Measurements from ENCODE around the gene CLCN5.

DNA sequence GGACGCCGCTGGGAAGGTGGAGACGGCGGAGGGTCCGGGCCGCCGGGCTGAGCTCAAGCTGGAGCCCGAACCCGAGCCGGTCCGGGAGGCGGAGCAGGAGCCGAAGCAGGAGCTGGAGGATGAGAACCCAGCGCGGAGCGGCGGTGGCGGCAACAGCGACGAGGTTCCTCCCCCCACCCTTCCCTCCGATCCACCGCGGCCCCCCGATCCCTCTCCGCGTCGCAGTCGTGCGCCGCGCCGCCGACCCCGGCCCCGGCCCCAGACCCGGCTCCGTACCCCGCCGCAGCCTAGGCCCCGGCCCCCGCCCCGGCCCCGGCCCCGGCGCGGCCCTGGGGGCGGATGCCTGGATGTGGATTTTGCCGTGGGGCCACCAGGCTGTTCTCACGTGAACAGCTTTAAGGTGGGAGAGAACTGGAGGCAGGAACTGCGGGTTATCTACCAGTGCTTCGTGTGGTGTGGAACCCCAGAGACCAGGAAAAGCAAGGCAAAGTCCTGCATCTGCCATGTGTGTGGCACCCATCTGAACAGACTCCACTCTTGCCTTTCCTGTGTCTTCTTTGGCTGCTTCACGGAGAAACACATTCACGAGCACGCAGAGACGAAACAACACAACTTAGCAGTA is 42.6 kb upstream of the CLCN5 start:
- TF ChIP-seq, protein P1, sequence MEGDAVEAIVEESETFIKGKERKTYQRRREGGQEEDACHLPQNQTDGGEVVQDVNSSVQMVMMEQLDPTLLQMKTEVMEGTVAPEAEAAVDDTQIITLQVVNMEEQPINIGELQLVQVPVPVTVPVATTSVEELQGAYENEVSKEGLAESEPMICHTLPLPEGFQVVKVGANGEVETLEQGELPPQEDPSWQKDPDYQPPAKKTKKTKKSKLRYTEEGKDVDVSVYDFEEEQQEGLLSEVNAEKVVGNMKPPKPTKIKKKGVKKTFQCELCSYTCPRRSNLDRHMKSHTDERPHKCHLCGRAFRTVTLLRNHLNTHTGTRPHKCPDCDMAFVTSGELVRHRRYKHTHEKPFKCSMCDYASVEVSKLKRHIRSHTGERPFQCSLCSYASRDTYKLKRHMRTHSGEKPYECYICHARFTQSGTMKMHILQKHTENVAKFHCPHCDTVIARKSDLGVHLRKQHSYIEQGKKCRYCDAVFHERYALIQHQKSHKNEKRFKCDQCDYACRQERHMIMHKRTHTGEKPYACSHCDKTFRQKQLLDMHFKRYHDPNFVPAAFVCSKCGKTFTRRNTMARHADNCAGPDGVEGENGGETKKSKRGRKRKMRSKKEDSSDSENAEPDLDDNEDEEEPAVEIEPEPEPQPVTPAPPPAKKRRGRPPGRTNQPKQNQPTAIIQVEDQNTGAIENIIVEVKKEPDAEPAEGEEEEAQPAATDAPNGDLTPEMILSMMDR (conservative IDR thresholded peaks at IDR 0.05 in 1 of 2, IDR thresholded peaks at IDR 0.05 in 1 of 2; ENCODE audit: extremely low read depth in 1 of 2, insufficient read depth in 1 of 2, low read depth in 1 of 2, low read length in 2 of 2), result no peak
- no peak for TF ChIP-seq EZH2 (IDR thresholded peaks at IDR 0.05; ENCODE audit: borderline replicate concordance, low read length)

Data from mammary epithelial cell (primary cell).